SJCRH30 (cell line): Measurements from ENCODE around the gene MICALL2. TPM values are rescaled to one million over a fixed set of nuclear protein-coding genes. Genes with fewer than 3 reads are reported as not detected.

Experiments used
- DNase-seq, 2 experiments: peaks; one replicate each; pipeline ENCODE4 v3.0.0-alpha.2; 2015 to 2020
- H3K27ac ChIP-seq: fragments of 250-450 bp; sonication (Bioruptor Pico); 2 replicates; pipeline ENCODE4 v1.5.1; 2020; ENCODE audit warnings: mild to moderate bottlenecking, moderate library complexity
- H3K27me3 ChIP-seq: fragments of 250-450 bp; sonication (Bioruptor Pico); 2 replicates; pipeline ENCODE4 v1.5.1; 2020; ENCODE audit warnings: mild to moderate bottlenecking, moderate library complexity
- H3K36me3 ChIP-seq: fragments of 250-450 bp; sonication (Bioruptor Pico); 2 replicates; pipeline ENCODE4 v1.5.1; 2020; ENCODE audit warnings: mild to moderate bottlenecking, moderate library complexity
- H3K4me1 ChIP-seq: fragments of 250-450 bp; sonication (Bioruptor Pico); 2 replicates; pipeline ENCODE4 v1.5.1; 2020; ENCODE audit warnings: mild to moderate bottlenecking, moderate library complexity
- H3K4me3 ChIP-seq: fragments of 250-450 bp; sonication (Bioruptor Pico); 2 replicates; pipeline ENCODE4 v1.5.1; 2020; ENCODE audit warnings: mild to moderate bottlenecking, moderate library complexity
- H3K9me3 ChIP-seq: fragments of 250-450 bp; sonication (Bioruptor Pico); replicated peaks from 2 replicates; pipeline ENCODE4 v1.5.1; 2020; ENCODE audit warnings: mild to moderate bottlenecking, moderate library complexity
- total RNA-seq: library from RNA; depleted of rRNA; stranded (reverse); fragments of >200 nt; shearing (Covaris generic); gene quantifications from 2 replicates; pipeline ENCODE4 v1.2.3, GENCODE V29; 2014

The MICALL2 gene
- total RNA-seq, 1 experiment from 2014 or later: 1.3 TPM

DNA sequence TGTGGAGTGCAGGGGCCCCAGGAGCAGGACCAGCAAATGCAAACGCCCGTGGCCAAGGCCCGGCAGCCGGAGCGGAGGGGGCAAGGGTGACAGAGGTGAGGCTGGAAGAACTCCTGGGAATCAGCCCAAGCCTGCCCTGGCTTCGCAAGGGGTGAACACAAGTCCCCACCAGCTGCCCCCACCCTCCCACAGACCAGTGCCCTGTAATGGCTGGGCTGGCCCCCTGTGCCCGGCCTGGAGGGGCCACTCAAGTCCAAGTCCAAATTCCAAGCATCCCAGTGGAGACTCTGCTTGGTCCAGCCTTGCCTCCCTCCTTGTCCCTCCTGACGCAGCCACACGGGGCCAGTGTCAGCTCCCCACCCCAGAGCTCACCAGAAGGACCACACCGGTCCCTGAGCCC is 28.0 kb downstream of the MICALL2 start:
- no peaks in the 10 kb centered on the region for H3K36me3 ChIP-seq
- no peaks in the 10 kb centered on the region for H3K4me1 ChIP-seq
- no peaks in the 10 kb centered on the region for H3K27me3 ChIP-seq
- no peak overlapping the region for H3K4me3 ChIP-seq
- DNase-seq: no peak
- no peak overlapping the region for H3K27ac ChIP-seq
- H3K9me3 ChIP-seq: no peaks in the 10 kb centered on the region

DNA sequence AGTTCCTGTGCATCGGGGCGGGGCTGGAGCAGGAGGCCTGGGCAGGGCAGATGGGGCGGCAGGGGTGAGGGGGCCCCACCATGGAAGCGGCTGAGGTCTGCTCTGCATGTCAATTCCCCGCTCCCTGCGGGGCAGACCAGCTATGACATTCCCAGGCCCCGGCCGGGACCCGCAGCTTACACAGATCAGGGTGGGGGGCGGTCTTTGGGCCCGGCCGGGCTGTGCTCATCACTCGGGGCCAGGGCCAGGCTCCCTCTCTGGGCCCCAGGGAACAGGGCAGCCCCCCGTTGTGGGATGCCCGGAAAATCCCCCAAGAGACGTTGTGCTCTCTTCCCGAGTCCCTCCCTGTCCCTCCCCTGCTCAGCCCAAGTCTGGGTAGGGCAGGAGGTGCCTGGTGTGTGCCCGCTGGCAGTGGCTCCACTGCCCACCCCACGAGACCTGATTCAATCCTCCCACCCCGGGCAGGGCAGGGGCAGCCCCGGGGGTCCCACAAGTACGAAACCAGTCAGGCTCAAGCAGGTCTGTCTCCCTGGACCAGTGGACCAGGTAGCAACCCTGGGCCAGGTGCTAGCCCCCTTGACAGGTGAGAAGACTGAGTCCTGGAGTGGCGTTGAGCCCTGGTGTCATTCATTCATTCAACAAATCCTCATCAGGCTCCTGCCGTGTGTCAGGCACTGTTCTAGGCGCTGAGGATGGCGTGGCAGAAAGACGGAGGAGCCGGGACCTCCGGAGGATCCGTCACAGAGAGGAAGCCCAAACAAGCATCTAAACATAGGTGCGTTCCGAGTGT is 29.0 kb downstream of the MICALL2 start:
- Histone ChIP-seq H3K27me3 (no peaks in the 10 kb centered on the region), H3K4me3 (no peak overlapping the region), H3K36me3 (no peaks in the 10 kb centered on the region), H3K9me3 (no peaks in the 10 kb centered on the region), H3K27ac (no peak overlapping the region), H3K4me1 (no peaks in the 10 kb centered on the region)
- no peak for DNase-seq

DNA sequence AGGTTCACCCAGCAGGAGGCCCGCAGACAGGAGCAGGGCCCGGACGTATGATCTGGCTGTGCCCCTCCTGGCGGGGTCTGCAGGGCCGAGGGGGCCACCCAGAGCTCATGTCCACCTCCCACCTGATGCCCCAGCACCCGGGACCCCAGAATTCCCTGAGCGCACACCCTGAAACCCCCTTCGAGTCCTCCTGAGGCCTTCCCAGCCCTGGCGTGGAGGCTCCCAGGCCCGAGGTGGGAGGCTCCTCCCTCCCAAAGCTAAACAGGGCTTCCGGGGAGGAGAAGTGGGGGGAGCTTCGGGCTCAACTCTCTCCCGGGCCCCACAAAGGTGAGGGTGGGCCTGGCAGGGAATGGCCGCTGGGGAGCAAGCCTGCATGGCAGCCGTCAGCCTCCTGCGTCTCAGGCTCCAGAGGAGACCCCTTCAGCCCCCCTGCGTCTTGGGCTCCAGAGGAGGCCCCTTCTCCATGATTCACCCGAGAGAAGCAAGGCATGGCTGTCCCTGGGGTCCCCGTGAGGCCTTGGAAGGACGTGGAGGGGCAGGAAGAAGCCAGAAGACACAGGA is 30.2 kb downstream of the MICALL2 start:
- no peaks in the 10 kb centered on the region for H3K27me3 ChIP-seq
- no peaks in the 10 kb centered on the region for H3K9me3 ChIP-seq
- DNase-seq: no peak
- H3K27ac ChIP-seq: no peak overlapping the region
- H3K36me3 ChIP-seq: no peaks in the 10 kb centered on the region
- no peak overlapping the region for H3K4me3 ChIP-seq
- H3K4me1 ChIP-seq: no peaks in the 10 kb centered on the region

DNA sequence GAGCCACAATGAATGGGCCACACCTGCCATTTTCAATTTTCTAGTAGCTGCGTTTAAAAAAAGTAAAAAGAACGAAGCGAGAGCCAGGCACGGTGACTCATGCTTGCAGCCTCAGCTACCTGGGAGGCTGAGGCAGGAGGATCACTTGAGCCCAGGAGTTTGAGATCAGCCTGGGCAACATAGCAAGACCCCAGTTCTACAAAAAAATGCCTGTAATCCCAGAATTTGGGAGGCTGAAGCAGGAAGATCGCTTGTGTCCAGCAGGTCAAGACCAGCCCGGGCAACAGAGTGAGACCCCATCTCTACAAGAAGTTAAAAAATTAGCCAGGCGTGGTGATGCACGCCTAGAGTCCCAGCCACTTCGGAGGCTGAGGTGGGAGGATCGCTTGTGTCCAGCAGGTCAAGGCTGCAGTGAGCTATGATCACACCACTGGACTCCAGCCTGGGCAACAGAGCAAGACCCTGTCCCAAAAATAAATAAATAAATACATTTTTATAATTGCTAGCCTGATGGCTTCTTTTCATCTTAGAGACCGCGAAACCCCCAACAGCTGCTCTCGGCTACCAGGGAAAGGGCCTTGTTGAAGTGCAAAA is 32.1 kb downstream of the MICALL2 start:
- Histone ChIP-seq H3K36me3 (no peaks in the 10 kb centered on the region), H3K27ac (no peak overlapping the region), H3K4me1 (peaks cover 3% of the 10 kb centered on the region; the same call in 1 of the 2 replicates), H3K27me3 (no peaks in the 10 kb centered on the region), H3K4me3 (no peak overlapping the region), H3K9me3 (no peaks in the 10 kb centered on the region)
- no peak for DNase-seq

DNA sequence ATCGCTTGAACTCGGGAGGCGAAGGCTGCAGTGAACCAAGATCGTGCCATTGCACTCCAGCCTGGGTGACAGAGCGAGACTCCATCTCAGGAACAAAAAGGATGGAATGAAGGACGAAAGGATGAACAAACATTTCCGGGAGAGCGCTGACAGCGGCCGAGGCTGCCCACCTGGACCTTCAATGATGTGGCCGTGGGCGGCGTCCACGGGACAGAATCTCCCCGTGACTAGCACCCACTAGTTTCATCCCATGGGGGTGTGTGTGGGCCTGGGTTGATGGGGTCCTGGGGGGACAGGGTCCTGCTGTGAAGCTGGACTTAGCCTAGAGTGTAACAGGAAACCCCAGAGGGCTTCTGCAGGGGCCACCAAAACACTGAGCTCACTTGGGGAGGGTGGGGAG is 32.8 kb downstream of the MICALL2 start:
- Histone ChIP-seq H3K4me1 (peaks cover 3% of the 10 kb centered on the region; the same call in 1 of the 2 replicates), H3K9me3 (no peaks in the 10 kb centered on the region), H3K27me3 (no peaks in the 10 kb centered on the region), H3K4me3 (no peak overlapping the region), H3K27ac (no peak overlapping the region), H3K36me3 (no peaks in the 10 kb centered on the region)
- no peak for DNase-seq

DNA sequence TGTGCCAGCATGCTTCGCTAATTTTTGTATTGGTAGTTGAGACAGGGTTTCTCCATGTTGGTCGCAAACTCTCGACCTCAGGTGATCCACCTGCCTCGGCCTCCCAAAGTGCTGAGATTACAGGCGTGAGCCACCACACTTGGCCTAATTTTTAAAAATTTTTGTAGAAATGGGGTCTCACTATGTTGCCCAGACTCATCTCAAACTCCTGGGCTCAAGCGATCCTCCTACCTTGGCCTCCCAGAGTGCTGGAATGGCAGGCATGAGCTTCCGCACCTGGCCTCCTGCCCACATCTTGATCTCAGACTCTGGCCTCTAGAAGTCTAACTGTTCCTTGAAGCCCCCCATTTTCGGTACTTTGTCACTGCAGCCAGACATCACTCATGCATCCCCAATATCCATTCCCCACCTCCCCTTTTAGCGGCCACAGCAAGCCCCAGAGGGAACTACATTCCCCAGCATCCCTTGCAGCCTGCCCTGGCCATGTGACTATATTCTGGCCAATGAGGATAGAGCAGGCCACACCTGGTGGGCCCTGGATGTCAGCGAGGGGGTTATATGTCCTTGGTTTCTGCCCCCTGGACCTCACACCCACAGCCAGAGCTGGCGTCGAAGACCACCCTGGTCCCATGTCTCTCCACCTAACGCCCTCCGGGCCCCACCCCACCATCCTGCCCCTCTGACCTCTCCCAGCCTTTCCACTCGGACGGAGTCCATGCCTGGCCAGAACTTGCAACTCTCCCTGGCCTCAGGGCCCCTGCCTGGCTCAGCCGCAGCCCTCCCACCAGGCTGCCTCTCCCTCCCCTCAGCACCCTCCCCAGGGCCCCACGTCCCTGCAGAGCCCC is 33.8 kb downstream of the MICALL2 start:
- H3K27ac ChIP-seq: no peak overlapping the region
- H3K36me3 ChIP-seq: no peaks in the 10 kb centered on the region
- no peak overlapping the region for H3K4me3 ChIP-seq
- H3K27me3 ChIP-seq: no peaks in the 10 kb centered on the region
- DNase-seq: no peak
- H3K9me3 ChIP-seq: no peaks in the 10 kb centered on the region
- H3K4me1 ChIP-seq: peaks cover 3% of the 10 kb centered on the region; the same call in 1 of the 2 replicates

DNA sequence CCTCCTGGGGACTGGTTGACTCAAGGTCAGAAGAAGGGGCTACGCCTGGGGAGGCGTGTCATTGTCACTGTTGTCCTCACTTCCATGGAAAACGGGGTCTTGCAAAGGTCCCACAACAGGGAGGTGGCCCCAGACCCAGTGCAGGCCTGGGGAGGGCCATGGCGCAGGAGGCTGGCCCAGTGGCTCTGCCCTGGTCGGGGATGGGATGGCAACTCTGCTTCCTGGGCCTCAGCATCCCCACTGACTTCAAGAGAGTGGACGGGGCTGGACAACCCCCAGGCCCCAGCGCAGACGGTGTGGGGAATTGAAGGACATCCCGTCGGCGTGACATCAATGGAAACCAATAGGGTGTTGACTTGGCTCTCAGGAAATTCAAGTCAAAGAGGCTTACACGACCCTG is 35.2 kb downstream of the MICALL2 start:
- Histone ChIP-seq H3K27ac (no peak overlapping the region), H3K9me3 (no peaks in the 10 kb centered on the region), H3K4me3 (no peak overlapping the region), H3K36me3 (no peaks in the 10 kb centered on the region), H3K27me3 (no peaks in the 10 kb centered on the region), H3K4me1 (peaks cover 3% of the 10 kb centered on the region; the same call in 1 of the 2 replicates)
- no peak for DNase-seq

DNA sequence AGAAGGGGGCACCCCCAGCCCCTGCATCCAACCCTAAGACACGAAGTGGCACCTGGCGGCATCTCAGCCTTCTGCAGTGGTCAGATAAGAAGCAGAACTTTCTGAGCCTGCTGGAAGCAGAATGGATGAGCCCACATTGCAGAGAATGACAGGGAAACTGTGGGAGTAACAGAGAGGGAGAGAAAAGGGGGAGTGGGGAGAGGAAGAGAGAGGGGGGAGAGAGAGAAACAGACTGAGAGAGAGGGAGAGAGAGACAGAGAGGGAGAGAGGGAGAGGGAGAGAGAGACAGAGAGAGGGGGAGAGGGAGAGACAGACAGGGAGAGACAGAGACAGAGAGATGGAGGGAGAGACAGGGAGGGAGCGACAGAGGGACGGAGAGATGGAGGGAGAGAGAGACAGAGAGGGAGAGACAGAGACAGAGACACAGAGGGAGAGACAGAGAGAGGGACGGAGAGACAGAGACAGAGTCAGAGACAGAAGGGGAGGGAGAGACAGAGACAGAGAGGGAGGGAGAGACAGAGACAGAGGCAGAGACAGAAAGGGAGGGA is 35.9 kb downstream of the MICALL2 start:
- H3K4me1 ChIP-seq: peaks cover 3% of the 10 kb centered on the region; the same call in 1 of the 2 replicates
- H3K4me3 ChIP-seq: no peak overlapping the region
- H3K36me3 ChIP-seq: no peaks in the 10 kb centered on the region
- no peak for DNase-seq
- no peaks in the 10 kb centered on the region for H3K27me3 ChIP-seq
- H3K9me3 ChIP-seq: no peaks in the 10 kb centered on the region
- H3K27ac ChIP-seq: no peak overlapping the region

DNA sequence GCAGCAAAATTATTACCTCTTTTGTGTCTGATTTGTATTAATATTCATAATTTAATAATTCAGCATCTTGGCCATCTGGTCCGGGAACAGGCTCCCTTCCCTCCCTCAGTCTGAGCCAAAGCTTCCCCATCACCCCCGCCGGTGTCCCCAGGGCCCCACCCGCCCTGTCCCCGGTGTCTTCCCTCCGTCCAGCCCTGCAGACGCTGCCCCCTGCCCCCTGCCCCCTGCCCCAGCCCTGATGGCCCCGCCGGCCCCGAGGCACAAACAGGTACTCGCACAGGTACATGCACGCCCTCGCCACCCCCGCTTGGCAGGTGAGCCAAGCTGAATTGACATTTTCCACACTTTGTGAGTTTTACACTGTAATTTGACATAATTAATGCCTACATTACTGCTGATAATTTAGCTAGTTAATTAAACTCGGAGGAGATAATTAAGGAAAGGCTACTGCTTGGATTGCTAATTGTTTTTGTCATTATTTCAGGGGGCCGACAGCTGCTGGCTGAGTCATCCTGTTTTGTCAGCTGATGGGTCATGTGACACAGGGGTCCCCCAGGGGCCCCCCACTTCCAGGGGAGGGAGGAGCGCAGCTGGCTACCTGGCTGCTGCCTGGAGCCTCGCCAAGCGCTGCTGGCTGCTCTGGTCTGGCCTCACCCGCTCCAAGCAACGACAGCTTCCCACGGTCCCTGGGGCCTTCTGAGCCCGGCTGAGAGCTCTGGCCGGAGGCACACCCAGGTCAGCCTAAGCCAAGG is 36.6 kb downstream of the MICALL2 start:
- Histone ChIP-seq H3K4me3 (no peak overlapping the region), H3K27me3 (no peaks in the 10 kb centered on the region), H3K27ac (no peak overlapping the region), H3K36me3 (no peaks in the 10 kb centered on the region), H3K9me3 (no peaks in the 10 kb centered on the region), H3K4me1 (peaks cover 3% of the 10 kb centered on the region; the same call in 1 of the 2 replicates)
- peak; percentile 72 to 73 for DNase-seq

DNA sequence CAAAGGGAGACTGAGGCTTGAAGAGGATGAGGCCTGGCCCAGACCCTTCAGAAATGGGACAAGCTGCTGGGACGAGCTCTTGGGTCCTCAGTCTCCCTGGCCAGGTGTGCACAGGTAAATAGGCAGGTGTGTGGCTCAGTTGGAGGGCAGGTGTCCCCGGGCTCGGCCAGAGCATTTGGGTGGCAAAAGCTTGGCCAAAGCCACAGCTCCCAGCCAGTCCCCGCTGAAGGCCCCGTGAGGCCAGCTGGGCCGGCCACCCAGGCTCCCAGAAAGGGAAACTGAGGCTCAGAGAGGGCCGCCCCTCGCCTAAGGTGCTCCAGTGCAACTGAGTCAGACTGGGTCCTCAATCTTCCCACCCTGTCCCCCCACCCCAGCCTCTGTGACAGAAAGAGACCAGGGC is 37.3 kb downstream of the MICALL2 start:
- no peaks in the 10 kb centered on the region for H3K36me3 ChIP-seq
- DNase-seq: no peak
- H3K4me1 ChIP-seq: peaks cover 3% of the 10 kb centered on the region; the same call in 1 of the 2 replicates
- no peaks in the 10 kb centered on the region for H3K27me3 ChIP-seq
- H3K27ac ChIP-seq: no peak overlapping the region
- H3K9me3 ChIP-seq: no peaks in the 10 kb centered on the region
- H3K4me3 ChIP-seq: no peak overlapping the region

DNA sequence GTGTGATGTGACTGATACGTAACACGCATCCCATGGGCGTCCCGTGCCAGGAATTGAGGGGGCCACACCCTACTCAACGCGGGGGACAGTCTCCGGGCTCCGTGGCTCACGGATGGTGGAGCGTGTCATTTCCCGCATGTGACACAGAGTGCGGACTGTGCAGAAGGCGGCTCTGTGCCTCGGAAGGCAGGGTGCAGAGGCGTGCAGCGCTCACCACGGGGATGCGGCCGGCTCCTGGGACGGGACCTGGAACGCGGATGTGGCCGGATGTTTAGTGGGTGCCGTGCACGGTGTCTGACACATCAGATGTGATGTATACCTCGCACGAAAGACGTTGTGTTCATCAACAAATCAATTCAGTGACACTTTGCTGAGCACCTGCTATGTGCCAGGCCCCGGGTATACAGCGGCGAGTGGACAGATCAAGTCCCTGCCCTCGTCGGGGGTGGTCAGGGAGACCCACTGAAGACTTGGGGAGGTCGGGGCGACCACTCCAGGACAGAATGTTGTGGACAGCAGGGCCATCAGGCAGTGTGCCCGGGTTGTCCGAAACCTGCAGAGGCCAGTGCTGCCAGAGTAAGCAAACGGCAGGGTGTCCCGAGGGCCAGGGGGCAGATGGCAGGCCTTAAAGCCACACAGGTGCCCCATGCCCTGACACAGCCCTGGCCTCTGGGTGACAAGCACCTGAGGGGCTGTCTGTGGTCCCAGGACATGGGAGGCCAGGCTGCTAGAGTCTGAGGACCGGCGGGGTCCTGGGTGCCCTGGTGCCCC is 38.1 kb downstream of the MICALL2 start:
- H3K4me1 ChIP-seq: peaks cover 3% of the 10 kb centered on the region; the same call in 1 of the 2 replicates
- H3K36me3 ChIP-seq: no peaks in the 10 kb centered on the region
- H3K9me3 ChIP-seq: no peaks in the 10 kb centered on the region
- H3K27ac ChIP-seq: no peak overlapping the region
- H3K27me3 ChIP-seq: no peaks in the 10 kb centered on the region
- DNase-seq: no peak
- H3K4me3 ChIP-seq: no peak overlapping the region

DNA sequence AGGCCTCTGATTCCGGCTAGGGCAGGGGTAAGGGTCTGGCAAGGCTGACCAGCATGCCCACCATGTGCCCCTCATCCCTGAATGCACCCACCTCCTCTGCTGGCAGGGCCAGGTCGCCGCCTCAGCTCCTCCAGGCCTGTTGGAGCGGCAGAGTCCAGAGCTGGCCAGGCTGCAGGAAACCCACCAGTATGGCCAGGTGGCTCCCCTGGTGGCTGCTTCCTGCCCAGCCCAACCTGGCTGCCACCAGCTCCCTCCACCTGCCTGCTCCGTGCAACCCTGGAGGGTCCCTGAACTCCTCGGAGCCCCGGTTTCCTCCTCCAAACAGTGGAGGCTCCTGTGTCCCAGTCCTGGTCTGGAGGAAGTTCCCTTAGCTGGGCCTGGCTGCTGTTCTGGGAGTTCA is 39.6 kb downstream of the MICALL2 start:
- H3K27ac ChIP-seq: no peak overlapping the region
- no peak for DNase-seq
- peaks cover 3% of the 10 kb centered on the region; the same call in 1 of the 2 replicates for H3K4me1 ChIP-seq
- no peaks in the 10 kb centered on the region for H3K27me3 ChIP-seq
- H3K9me3 ChIP-seq: no peaks in the 10 kb centered on the region
- no peak overlapping the region for H3K4me3 ChIP-seq
- H3K36me3 ChIP-seq: no peaks in the 10 kb centered on the region

DNA sequence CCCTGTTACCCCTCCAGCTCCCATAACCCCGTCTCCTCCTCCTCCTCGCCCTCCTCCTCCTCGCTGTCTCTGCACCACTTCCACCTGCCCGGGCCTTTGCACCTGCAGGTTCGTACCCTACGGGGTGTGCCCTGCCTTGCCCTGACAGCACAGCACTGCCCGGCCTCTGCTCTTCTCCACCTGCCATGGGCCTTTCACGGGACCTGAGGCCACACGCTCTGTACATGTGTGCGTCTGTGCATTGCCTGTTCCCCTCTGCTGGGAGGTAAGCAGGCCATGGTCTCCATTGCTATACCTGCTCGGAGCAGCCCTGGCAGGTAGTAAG is 40.0 kb downstream of the MICALL2 start:
- Histone ChIP-seq H3K4me1 (peaks cover 3% of the 10 kb centered on the region; the same call in 1 of the 2 replicates), H3K36me3 (no peaks in the 10 kb centered on the region), H3K27ac (no peak overlapping the region), H3K9me3 (no peaks in the 10 kb centered on the region), H3K27me3 (no peaks in the 10 kb centered on the region), H3K4me3 (no peak overlapping the region)
- no peak for DNase-seq
